K562 (cell line): ENCODE data around the gene SEMA3F. TPM values are rescaled to one million over a fixed set of nuclear protein-coding genes. Genes with fewer than 3 reads are reported as not detected.

Experiments
- ATAC-seq: fragments of 200-7000 bp; cut with Tn5 transposase; 3 replicates; pipeline ENCODE4 v1.9.1; 2020; ENCODE audit warnings: moderate library complexity
- BruUV-seq: library from RNA; stranded (reverse); fragments of 400-500 nt; replicated peaks from 2 replicates; lab custom pipeline; 2021; lab: Mats Ljungman, UMichigan
- CTCF ChIA-PET: fragments of 300-600 bp; formaldehyde crosslinking; extraction: SDS; loops from one replicate; lab custom pipeline; 2021; ENCODE audit warnings: low intra/inter-chr PET ratio; lab: Yijun Ruan, JAX
- POLR2A ChIA-PET: fragments of 300-600, 350-650 bp; sonication (Branson Sonifier 250); formaldehyde crosslinking; extraction: SDS; loops from one replicate; lab custom pipeline; 2021; ENCODE audit warnings: antibody characterized with exemption, inconsistent platforms; lab: Yijun Ruan, JAX
- DNase-seq, 4 experiments: peaks; one replicate each; pipeline versions ENCODE4 v3.0.0 to v3.0.0-alpha.2; 2011 to 2018; ENCODE audit warnings: low spot score in 3 of 4, mixed read lengths in 3 of 4; ENCODE audit errors: extremely low read depth in 1 of 4
- FAIRE-seq: peaks from 2 replicates; lab custom pipeline; 2011; peaks lifted over from hg19 to GRCh38; lab: Jason Lieb, UNC
- H2AFZ ChIP-seq: 2 replicates; pipeline ENCODE4 v1.6.0; 2011; ENCODE audit warnings: low read depth, low read length, control low read depth, inconsistent platforms
- H3K27ac ChIP-seq: fragments of 200-600 bp; 3 replicates; pipeline ENCODE4 v1.8.0; 2011; ENCODE audit warnings: low read depth, mild to moderate bottlenecking, control low read depth, inconsistent platforms, low read length, moderate library complexity, mixed read lengths; ENCODE audit errors: extremely low read depth
- H3K27me3 ChIP-seq, 2 experiments: fragments of 300-600 bp in 1 of 2; 2 replicates in 1 of 2; 3 replicates in 1 of 2; pipeline versions ENCODE4 v1.6.0 to v1.8.0; 2011; ENCODE audit warnings: inconsistent platforms in 2 of 2, low read length in 2 of 2, mild to moderate bottlenecking in 1 of 2, mixed read lengths in 1 of 2, moderate library complexity in 1 of 2; ENCODE audit not compliant: control insufficient read depth in 2 of 2, insufficient read depth in 2 of 2
- H3K36me3 ChIP-seq: fragments of 300-600 bp; 3 replicates; pipeline ENCODE4 v1.8.0; 2011; ENCODE audit warnings: mild to moderate bottlenecking, low read length, inconsistent platforms; ENCODE audit not compliant: control insufficient read depth, insufficient read depth
- H3K4me1 ChIP-seq, 2 experiments: fragments of 200-600 bp in 1 of 2; replicated peaks in 1 of 2; 2 replicates in 1 of 2; 3 replicates in 1 of 2; pipeline versions ENCODE4 v1.5.1 to v1.8.0; 2011; ENCODE audit warnings: inconsistent platforms in 2 of 2, low read length in 2 of 2, mild to moderate bottlenecking in 1 of 2, mixed read lengths in 1 of 2, moderate library complexity in 1 of 2; ENCODE audit not compliant: control insufficient read depth in 2 of 2, insufficient read depth in 2 of 2
- H3K4me2 ChIP-seq: 2 replicates; pipeline ENCODE4 v1.6.1; 2011; ENCODE audit warnings: low read length, control low read depth, inconsistent platforms, mixed read lengths; ENCODE audit not compliant: insufficient read depth
- H3K4me3 ChIP-seq: fragments of 200-600 bp; sonication (generic), shearing (Covaris generic); 2 replicates; pipeline ENCODE4 v1.5.1; 2016; ENCODE audit warnings: control low read depth, inconsistent platforms
- H3K79me2 ChIP-seq: fragments of 200-600 bp; 3 replicates; pipeline ENCODE4 v1.8.0; 2011; ENCODE audit warnings: low read length, inconsistent platforms; ENCODE audit not compliant: control insufficient read depth, insufficient read depth
- H3K9ac ChIP-seq, 2 experiments: 2 replicates each; pipeline versions ENCODE4 v1.6.0 to v1.6.1; 2011; ENCODE audit warnings: low read depth in 2 of 2, low read length in 2 of 2, control low read depth in 1 of 2, inconsistent platforms in 1 of 2, mild to moderate bottlenecking in 1 of 2, mixed read lengths in 1 of 2; ENCODE audit not compliant: insufficient read depth in 1 of 2
- H3K9me1 ChIP-seq: one replicate; pipeline ENCODE4 v1.6.0; 2011; ENCODE audit warnings: inconsistent platforms, mild to moderate bottlenecking, low read length, moderate library complexity; ENCODE audit not compliant: control insufficient read depth, insufficient read depth
- H3K9me3 ChIP-seq: replicated peaks from 2 replicates; pipeline ENCODE4 v1.5.1; 2011; ENCODE audit warnings: low read depth, low read length, inconsistent platforms; ENCODE audit not compliant: control insufficient read depth, insufficient read depth
- H4K20me1 ChIP-seq: replicated peaks from 2 replicates; pipeline ENCODE4 v1.6.1; 2011; ENCODE audit warnings: low read length, inconsistent platforms, mixed read lengths; ENCODE audit not compliant: control insufficient read depth, insufficient read depth
- CSDE1 ChIP-seq, 2 experiments: fragments of 450-650 bp; IDR thresholded peaks; 2 replicates each; pipeline ENCODE4 v1.6.1; 2016; ENCODE audit warnings: mild to moderate bottlenecking in 1 of 2
- ELF2 ChIP-seq: fragments of 250-450 bp; sonication (Bioruptor Pico); IDR thresholded peaks from 2 replicates; pipeline ENCODE4 v1.5.0; 2021; ENCODE audit warnings: mild to moderate bottlenecking
- FOXA3 ChIP-seq, 2 experiments: fragments of 450-650 bp in 1 of 2; sonication (generic) in 1 of 2; formaldehyde crosslinking; IDR thresholded peaks in 1 of 2; conservative IDR thresholded peaks in 1 of 2; 2 replicates each; pipeline versions ENCODE4 v1.4.0 to v1.8.0; 2020 to 2022; ENCODE audit warnings: mild to moderate bottlenecking in 2 of 2, missing genetic modification reagents in 1 of 2
- HNRNPK ChIP-seq: fragments of 200-400 bp; formaldehyde crosslinking; IDR thresholded peaks from one replicate; pipeline ENCODE4 v1.6.1; 2018; ENCODE audit warnings: mild to moderate bottlenecking, low read depth, low read length; ENCODE audit not compliant: poor library complexity, severe bottlenecking
- TRIM24 ChIP-seq, 2 experiments: fragments of 450-650 bp; IDR thresholded peaks; 2 replicates each; pipeline ENCODE4 v1.6.1; 2016
- ZC3H4 ChIP-seq: sonication (generic); formaldehyde crosslinking; IDR thresholded peaks from 2 replicates; pipeline ENCODE4 v1.9.0; 2021; ENCODE audit warnings: missing genetic modification reagents, borderline replicate concordance
- ZFX ChIP-seq: sonication (generic); formaldehyde crosslinking; IDR thresholded peaks from 2 replicates; pipeline ENCODE4 v1.8.0; 2022; ENCODE audit warnings: mild to moderate bottlenecking, missing genetic modification reagents, moderate library complexity
- ZNF12 ChIP-seq: sonication (generic); formaldehyde crosslinking; IDR thresholded peaks from 2 replicates; pipeline ENCODE4 v1.4.0; 2020; ENCODE audit warnings: mild to moderate bottlenecking, missing genetic modification reagents
- WGBS: fragments of 100-300 bp; shearing (Covaris generic); methylation state at CpG from one replicate; pipeline ENCODE4 v1.1.6; 2016; ENCODE audit warnings: low coverage, mixed read lengths; ENCODE audit not compliant: insufficient coverage; ENCODE audit errors: missing lambda C conversion rate; 5-methylcytosine and 5-hydroxymethylcytosine counted together
- in situ Hi-C: fragments of 300-500 bp; cut with MboI; formaldehyde crosslinking; loops from 4 replicates; pipeline ENCODE4 v1.15.0; 2018; ENCODE audit warnings: inconsistent platforms, mixed read lengths
- intact Hi-C: fragments of 100-400 bp; cut with micrococcal nuclease; formaldehyde crosslinking; loops from 2 replicates; pipeline ENCODE4 v1.14.2; 2022
- polyA plus RNA-seq, 8 experiments: library from polyadenylated mRNA; depleted of rRNA in 4 of 8; stranded (reverse) in 5 of 8; unstranded in 3 of 8; fragments of >200 nt; fragmentation: Nextera tagmentation in 2 of 8; fragmentation: Illumina TruSeq in 1 of 8; extraction: Ambion mirVana in 2 of 8; extraction: Trizol in 1 of 8; gene quantifications; 2 replicates each; pipeline versions ENCODE4 v1.2.1 to v1.2.3, GENCODE V29; 2011 to 2014; ENCODE audit warnings: inconsistent platforms in 1 of 8, missing spikeins in 1 of 8
- total RNA-seq, 7 experiments: library from RNA; depleted of rRNA in 6 of 7; stranded (reverse); fragments of >200 nt in 6 of 7; fragmentation: Illumina TruSeq in 2 of 7; extraction: Trizol in 2 of 7; gene quantifications; 2 replicates each; pipeline versions ENCODE4 v1.2.1 to v1.2.3, GENCODE V29; 2011 to 2021; ENCODE audit warnings: low replicate concordance in 1 of 7
- TF ChIP-seq, protein P1 (sequence below): fragments of 250-450 bp; sonication (Bioruptor Pico); IDR thresholded peaks from 2 replicates; pipeline ENCODE4 v1.5.0; 2021; ENCODE audit warnings: mild to moderate bottlenecking, moderate library complexity
- TF ChIP-seq, protein P2 (sequence below): fragments of 450-650 bp; IDR thresholded peaks from 2 replicates; pipeline ENCODE4 v1.7.1; 2018; ENCODE audit warnings: mild to moderate bottlenecking, low read depth; ENCODE audit not compliant: partially characterized antibody

The SEMA3F gene
- total and polyA plus RNA-seq, 9 of the 15 experiments (the other 6 are each of a cell fraction or from before 2014, with no cell fraction given), result 0.58 to 3.0 (median 2.0) TPM; not detected in 2

DNA sequence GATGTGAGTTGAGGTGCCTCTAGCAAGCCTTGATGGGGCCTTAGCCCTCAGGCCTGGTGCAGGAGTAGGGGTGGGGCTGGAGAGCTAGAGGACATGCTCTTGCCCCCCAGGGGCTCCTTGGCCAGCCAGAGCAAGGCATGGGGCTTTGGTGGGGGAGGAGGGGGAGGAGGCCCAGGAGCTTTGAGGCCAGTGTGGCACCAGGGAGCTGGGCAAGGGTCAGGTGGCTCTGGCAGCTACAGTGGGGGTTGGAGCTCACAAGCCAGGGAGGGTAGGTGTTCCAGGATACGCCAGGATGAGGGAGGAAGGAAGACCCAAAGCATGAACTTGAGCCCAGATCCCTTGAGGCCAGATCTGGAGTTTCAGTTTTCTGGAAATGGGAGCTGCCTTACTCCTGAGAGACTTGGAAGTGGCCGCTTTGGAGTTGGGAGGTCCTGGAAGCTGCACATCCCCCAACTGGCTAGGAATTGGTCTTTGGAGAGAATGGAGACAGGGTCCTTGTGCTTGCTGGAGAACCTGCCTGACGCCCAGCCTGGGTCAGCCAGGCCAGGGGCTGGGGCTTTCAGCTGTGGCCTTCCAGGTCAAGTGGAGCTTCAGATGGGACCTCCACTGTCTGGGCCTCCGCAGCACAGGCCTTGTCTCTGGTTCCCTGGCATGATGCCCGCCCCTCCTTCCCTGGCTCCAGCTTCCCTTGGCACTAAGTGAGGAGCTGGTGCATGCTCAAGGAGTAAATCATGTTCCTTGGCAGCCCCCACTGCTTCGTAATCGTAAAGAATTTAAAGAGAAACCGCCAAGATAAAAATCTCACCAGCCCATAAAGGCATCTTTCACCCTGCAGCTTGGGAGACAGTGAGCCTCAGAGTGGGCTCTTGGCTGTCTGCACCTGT is 8.7 kb downstream of the SEMA3F start (continued):
- TF ChIP-seq, protein P1, sequence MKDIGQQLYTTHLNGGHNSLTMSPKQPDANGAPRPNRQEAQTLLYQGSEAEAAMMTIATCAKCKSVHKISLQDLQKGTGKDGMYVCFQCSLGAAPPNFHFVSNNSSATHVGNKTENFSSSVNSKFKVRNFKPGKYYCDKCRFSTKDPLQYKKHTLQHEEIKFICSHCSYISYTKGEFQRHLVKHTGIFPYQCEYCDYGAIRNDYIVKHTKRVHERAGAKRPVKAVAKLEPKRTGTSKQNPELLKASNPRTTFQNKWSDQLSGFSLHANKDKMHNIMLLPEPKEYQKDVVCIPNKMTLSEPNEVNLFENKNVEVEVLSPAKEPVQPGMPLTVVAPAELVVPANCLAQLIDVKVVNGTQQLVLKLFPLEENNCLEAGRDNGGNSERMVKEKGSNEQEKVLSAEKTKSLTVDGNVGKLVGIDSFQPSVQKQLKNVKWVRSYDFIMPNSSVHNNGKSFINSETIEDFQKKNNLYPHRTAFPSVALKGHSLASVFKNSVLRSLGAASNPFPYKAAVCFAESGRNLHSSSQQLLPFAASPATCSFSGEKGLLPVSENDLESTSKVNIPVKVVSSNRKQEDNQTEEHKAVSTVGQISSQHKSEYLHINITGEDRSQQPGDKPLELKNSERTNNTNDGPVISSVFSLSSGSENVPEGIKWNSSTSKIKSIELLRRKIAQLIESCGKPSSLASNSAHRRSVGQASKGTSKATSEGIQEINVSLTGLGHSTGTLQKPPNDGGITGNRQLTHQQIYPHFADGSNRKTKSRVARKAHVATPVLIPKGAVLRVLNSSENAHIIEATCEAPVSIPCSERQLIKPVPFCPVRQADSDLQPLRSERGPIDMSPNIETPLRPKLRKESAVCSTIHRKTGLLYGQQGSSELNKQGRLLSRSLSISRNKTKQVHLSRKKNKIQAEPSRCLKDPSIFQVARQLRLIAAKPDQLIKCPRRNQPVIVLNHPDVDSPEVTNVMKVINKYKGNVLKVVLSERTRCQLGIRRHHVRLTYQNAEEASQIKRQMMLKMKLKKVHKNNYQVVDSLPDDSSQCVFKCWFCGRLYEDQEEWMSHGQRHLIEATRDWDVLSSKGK, result no peak
- TF ChIP-seq ZNF12 (CRISPR knock-in tag), result no peak
- TF ChIP-seq ELF2 (CRISPR knock-in tag), result no peak
- no peak for TF ChIP-seq TRIM24 (IDR thresholded peaks at IDR 0.05)

DNA sequence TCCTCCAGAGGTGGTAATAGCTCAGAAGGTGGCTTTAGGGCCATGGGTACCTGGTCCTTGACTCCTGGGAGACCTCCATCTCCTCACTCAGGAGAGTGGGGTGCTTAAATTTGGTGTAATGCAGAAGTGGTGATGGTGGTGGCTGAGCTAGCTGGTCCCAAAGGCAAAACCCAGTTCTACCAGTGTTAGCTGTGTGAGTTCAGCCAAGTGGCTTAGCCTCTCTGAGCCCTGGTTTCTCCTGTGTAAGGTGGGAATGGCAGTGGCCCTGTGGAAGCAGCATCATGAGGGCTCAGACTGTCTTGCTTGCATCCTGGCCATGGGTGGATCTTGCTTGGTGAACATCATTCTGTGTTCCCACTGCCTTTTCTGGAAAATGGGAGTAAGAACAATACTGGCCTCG is 9.4 kb downstream of the SEMA3F start:
- no TSS peak for BruUV-seq
- Histone ChIP-seq H3K27ac (no peak overlapping the region), H3K4me1 (peaks cover 9 to 37% of the 10 kb centered on the region in 2 experiments; a peak in 4 of 5 replicates), H3K9ac (no peak overlapping the region), H3K9me1 (no peaks in the 10 kb centered on the region), H3K27me3 (no peaks in the 10 kb centered on the region), H3K4me2 (no peak overlapping the region), H3K36me3 (no peaks in the 10 kb centered on the region), H3K79me2 (no peaks in the 10 kb centered on the region), H3K9me3 (no peaks in the 10 kb centered on the region), H2AFZ (no peak overlapping the region), H3K4me3 (no peak overlapping the region), H4K20me1 (peaks cover 3% of the 10 kb centered on the region; the same call in 1 of the 2 replicates)
- FAIRE-seq (no peak), DNase-seq (no peak), ATAC-seq (no peak)
- ChIA-PET POLR2A (interaction anchor here (0.7 kb wide), 1 partner anchor 105 kb away, joined by 3 read pairs; no protein-coding TSS in a partner anchor), CTCF (no interaction called here)
- intact Hi-C loops (no loop called here), in situ Hi-C loops (no loop called here)
- TF ChIP-seq ZC3H4 (no peak), FOXA3 (CRISPR knock-in tag; conservative IDR thresholded peaks at IDR 0.05 in 1 of 2, IDR thresholded peaks at IDR 0.05 in 1 of 2) (no peak), ZFX (CRISPR knock-in tag) (no peak), HNRNPK (no peak), CSDE1 (IDR thresholded peaks at IDR 0.05) (no peak)
- TF ChIP-seq, protein P2, sequence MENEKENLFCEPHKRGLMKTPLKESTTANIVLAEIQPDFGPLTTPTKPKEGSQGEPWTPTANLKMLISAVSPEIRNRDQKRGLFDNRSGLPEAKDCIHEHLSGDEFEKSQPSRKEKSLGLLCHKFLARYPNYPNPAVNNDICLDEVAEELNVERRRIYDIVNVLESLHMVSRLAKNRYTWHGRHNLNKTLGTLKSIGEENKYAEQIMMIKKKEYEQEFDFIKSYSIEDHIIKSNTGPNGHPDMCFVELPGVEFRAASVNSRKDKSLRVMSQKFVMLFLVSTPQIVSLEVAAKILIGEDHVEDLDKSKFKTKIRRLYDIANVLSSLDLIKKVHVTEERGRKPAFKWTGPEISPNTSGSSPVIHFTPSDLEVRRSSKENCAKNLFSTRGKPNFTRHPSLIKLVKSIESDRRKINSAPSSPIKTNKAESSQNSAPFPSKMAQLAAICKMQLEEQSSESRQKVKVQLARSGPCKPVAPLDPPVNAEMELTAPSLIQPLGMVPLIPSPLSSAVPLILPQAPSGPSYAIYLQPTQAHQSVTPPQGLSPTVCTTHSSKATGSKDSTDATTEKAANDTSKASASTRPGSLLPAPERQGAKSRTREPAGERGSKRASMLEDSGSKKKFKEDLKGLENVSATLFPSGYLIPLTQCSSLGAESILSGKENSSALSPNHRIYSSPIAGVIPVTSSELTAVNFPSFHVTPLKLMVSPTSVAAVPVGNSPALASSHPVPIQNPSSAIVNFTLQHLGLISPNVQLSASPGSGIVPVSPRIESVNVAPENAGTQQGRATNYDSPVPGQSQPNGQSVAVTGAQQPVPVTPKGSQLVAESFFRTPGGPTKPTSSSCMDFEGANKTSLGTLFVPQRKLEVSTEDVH, result no peak
- WGBS, result 38% methylated on average over 1 of the region's 1 CpG
